NCI-H2029 (cell line): ENCODE results near the gene UTF1.
"Not testable (repeated sequence)": the region's sequence is repeated elsewhere in the genome, so short reads cannot be mapped to it uniquely, and the experiment has no call there.

Experiments
- DNase-seq: peaks from one replicate; lab custom pipeline; 2025; lab: John Stamatoyannopoulos, UW

The UTF1 gene

GRCh38 chr10:133265052-133265451 lies 35.0 kb downstream of the UTF1 start:
- DNase-seq: not testable (repeated sequence)

GRCh38 chr10:133266056-133266795 lies 36.2 kb downstream of the UTF1 start:
- DNase-seq: no peak

GRCh38 chr10:133267293-133267692 lies 37.3 kb downstream of the UTF1 start:
- DNase-seq: no peak

GRCh38 chr10:133267829-133268228 lies 37.8 kb downstream of the UTF1 start:
- no peak for DNase-seq

GRCh38 chr10:133268532-133268931 lies 38.5 kb downstream of the UTF1 start:
- DNase-seq: no peak

- no peak for DNase-seq
Observed at GRCh38 chr10:133269367-133269766, 39.4 kb downstream of the UTF1 start.

- no peak for DNase-seq
Observed at GRCh38 chr10:133270204-133270603, 40.2 kb downstream of the UTF1 start.

GRCh38 chr10:133270773-133271297 lies 40.8 kb downstream of the UTF1 start:
- DNase-seq: no peak

GRCh38 chr10:133271521-133272300 lies 41.7 kb downstream of the UTF1 start:
- DNase-seq: no peak

GRCh38 chr10:133272301-133272963 lies 42.4 kb downstream of the UTF1 start:
- DNase-seq: no peak

GRCh38 chr10:133272964-133273420 lies 43.0 kb downstream of the UTF1 start:
- no peak for DNase-seq

- no peak for DNase-seq
Observed at GRCh38 chr10:133273534-133274143, 43.6 kb downstream of the UTF1 start.

GRCh38 chr10:133274751-133275683 lies 45.0 kb downstream of the UTF1 start:
- DNase-seq: no peak

- DNase-seq: no peak
Observed at GRCh38 chr10:133275684-133276092, 45.7 kb downstream of the UTF1 start.

GRCh38 chr10:133276100-133276434 lies 46.0 kb downstream of the UTF1 start:
- DNase-seq: no peak

GRCh38 chr10:133276435-133277201 lies 46.6 kb downstream of the UTF1 start, which contains the start of gene ADAM8:
Gene ADAM8 (minus strand): TSS chr10:133276868. CDS start chr10:133276817, 51 bp downstream.
- DNase-seq: no peak

GRCh38 chr10:133277277-133277992 lies 47.4 kb downstream of the UTF1 start:
- no peak for DNase-seq

- DNase-seq: no peak
Observed at GRCh38 chr10:133277993-133278576, 48.1 kb downstream of the UTF1 start.
